Body of pancreas (tissue), 4 donors: ENCODE data around the gene PRXL2A. TPM values are rescaled to one million over a fixed set of nuclear protein-coding genes. Genes with fewer than 3 reads are reported as not detected.
A peak's percentile ranks its signal among the peaks of the same experiment; 100 is the strongest.

Source experiments
- ATAC-seq: fragments of 150-250 bp; one replicate; pipeline ENCODE4 v1.9.1; 2016
- DNase-seq, 4 donors: peaks; one replicate each; pipeline ENCODE4 v3.0.0-alpha.2; 2019
- H3K27ac ChIP-seq, 4 donors: fragments of 200-600 bp; sonication (generic); 1 replicate in 3 of 4; 2 replicates in 1 of 4; pipeline versions ENCODE4 v1.5.1 to v1.6.1; 2016 to 2019; ENCODE audit warnings: mild to moderate bottlenecking in 1 of 4, mixed read lengths in 1 of 4, moderate library complexity in 1 of 4
- H3K27me3 ChIP-seq, 2 donors: fragments of 200-600 bp; sonication (generic); one replicate each; pipeline ENCODE4 v1.6.0; 2016; ENCODE audit warnings: mild to moderate bottlenecking in 1 of 2
- H3K36me3 ChIP-seq, 2 donors: fragments of 200-600 bp; sonication (generic); replicated peaks in 1 of 2; 2 replicates each; pipeline ENCODE4 v1.5.1; 2016; ENCODE audit warnings: low read depth in 2 of 2; ENCODE audit not compliant: insufficient read depth in 1 of 2
- H3K4me1 ChIP-seq: fragments of 200-600 bp; sonication (generic); one replicate; pipeline ENCODE4 v1.6.0; 2016
- H3K4me3 ChIP-seq, 2 donors: fragments of 200-600 bp; sonication (generic); 1 replicate in 1 of 2; 2 replicates in 1 of 2; pipeline ENCODE4 v1.5.1; 2016 to 2019
- H3K9me3 ChIP-seq, 3 donors: fragments of 200-600 bp; sonication (generic); 1 replicate in 2 of 3; 2 replicates in 1 of 3; pipeline ENCODE4 v1.5.1; 2016
- CTCF ChIP-seq, 7 experiments: fragments of 450-650 bp in 4 of 7; fragments of 200-600 bp in 3 of 7; sonication (generic) in 3 of 7; IDR thresholded peaks; one replicate each; pipeline ENCODE4 v1.5.1; 2016 to 2019; ENCODE audit warnings: antibody characterized with exemption in 7 of 7
- POLR2A ChIP-seq, 3 donors: fragments of 450-650 bp; IDR thresholded peaks; one replicate each; pipeline ENCODE4 v1.6.1; 2016; ENCODE audit warnings: antibody characterized with exemption in 3 of 3, mild to moderate bottlenecking in 2 of 3
- WGBS, 2 donors: methylation state at CpG; one replicate each; pipeline ENCODE4 v1.1.5; 2017; 5-methylcytosine and 5-hydroxymethylcytosine counted together
- intact Hi-C: fragments of 100-400 bp; cut with DNase I; formaldehyde crosslinking; loops from one replicate; pipeline ENCODE4 v1.15.1; 2023
- total RNA-seq, 2 donors: library from RNA; depleted of rRNA; stranded (reverse); fragments of >200 nt; gene quantifications; one replicate each; pipeline ENCODE4 v1.1.0, GENCODE V29; 2016

Gene PRXL2A
- total RNA-seq, 2 donors from 2014 or later = 40.7 to 110 TPM

- TF ChIP-seq CTCF (IDR thresholded peaks at IDR 0.05) = no peak
- TF ChIP-seq POLR2A (IDR thresholded peaks at IDR 0.05) = no peak
- Histone ChIP-seq H3K9me3 (no peaks in the 10 kb centered on the region), H3K27me3 (no peaks in the 10 kb centered on the region), H3K4me3 (no peak overlapping the region), H3K27ac (peak overlapping the region; percentile 14 to 83 (median 76)), H3K4me1 (peaks cover 93% of the 10 kb centered on the region), H3K36me3 (no peaks in the 10 kb centered on the region)
- intact Hi-C loops = no loop called here
- ATAC-seq (no peak), DNase-seq (no peak)
- WGBS, 2 donors = 32 to 56% methylated on average over 3 of the region's 3 CpGs
Measured at GRCh38 chr10:80465451-80465835, 57.1 kb downstream of the PRXL2A start.

- Histone ChIP-seq H3K9me3 (no peaks in the 10 kb centered on the region), H3K4me3 (no peak overlapping the region), H3K36me3 (no peaks in the 10 kb centered on the region), H3K27ac (peak overlapping the region; percentile 14 to 83 (median 76)), H3K27me3 (no peaks in the 10 kb centered on the region), H3K4me1 (peaks cover 93% of the 10 kb centered on the region)
- no peak for DNase-seq
- TF ChIP-seq CTCF (IDR thresholded peaks at IDR 0.05) (no peak), POLR2A (IDR thresholded peaks at IDR 0.05) (no peak)
- WGBS, 2 donors = 89 to 92% methylated on average over 10 of the region's 10 CpGs
- intact Hi-C loops = no loop called here
- no peak for ATAC-seq
Measured at GRCh38 chr10:80465839-80466590, 57.7 kb downstream of the PRXL2A start.

GRCh38 chr10:80466724-80467326 is 58.5 kb downstream of the PRXL2A start:
- ATAC-seq (no peak), DNase-seq (no peak)
- WGBS, 2 donors = 57 to 65% methylated on average over 10 of the region's 10 CpGs
- TF ChIP-seq POLR2A (IDR thresholded peaks at IDR 0.05) (no peak), CTCF (IDR thresholded peaks at IDR 0.05) (no peak)
- Histone ChIP-seq H3K9me3 (no peaks in the 10 kb centered on the region), H3K4me1 (peaks cover 93% of the 10 kb centered on the region), H3K27me3 (no peaks in the 10 kb centered on the region), H3K27ac (peak overlapping the region in 3 of 4 donors; percentile 28 to 83 (median 44)), H3K4me3 (no peak overlapping the region), H3K36me3 (no peaks in the 10 kb centered on the region)
- intact Hi-C loops = no loop called here

GRCh38 chr10:80468002-80468401 is 59.7 kb downstream of the PRXL2A start:
- peaks cover 84% of the 10 kb centered on the region for H3K4me1 ChIP-seq
- TF ChIP-seq POLR2A (IDR thresholded peaks at IDR 0.05) (no peak), CTCF (IDR thresholded peaks at IDR 0.05) (no peak)
- H3K27ac ChIP-seq = peak overlapping the region in 3 of 4 donors; percentile 37 to 83 (median 38)
- ATAC-seq (no peak), DNase-seq (peak in 2 of 4 donors; percentile 42 to 62)
- 49 to 81% methylated on average over 6 of the region's 6 CpGs for WGBS, 2 donors
- intact Hi-C loops = no loop called here
- H3K36me3 ChIP-seq = no peaks in the 10 kb centered on the region
- no peaks in the 10 kb centered on the region for H3K27me3 ChIP-seq
- no peak overlapping the region for H3K4me3 ChIP-seq
- H3K9me3 ChIP-seq = no peaks in the 10 kb centered on the region
